Heart left ventricle (tissue), 16 donors: ENCODE data around the gene TMEM37. TPM values are rescaled to one million over a fixed set of nuclear protein-coding genes. Genes with fewer than 3 reads are reported as not detected.

Experiments
- ATAC-seq, 4 donors: fragments of 200-7000 bp; cut with Tn5 transposase; one replicate each; pipeline ENCODE4 v1.9.1; 2020 to 2022; ENCODE audit warnings: moderate library complexity in 4 of 4, mild to moderate bottlenecking in 3 of 4, moderate number of reproducible peaks in 1 of 4
- DNase-seq, 5 donors: peaks; one replicate each; pipeline ENCODE4 v3.0.0-alpha.2; 2020
- H3K27ac ChIP-seq, 12 donors: fragments of 200-600 bp; sonication (generic) in 4 of 12; one replicate each; pipeline versions ENCODE4 v1.5.0 to v1.8.0; 2016 to 2022; ENCODE audit warnings: mild to moderate bottlenecking in 2 of 12
- H3K27me3 ChIP-seq, 9 donors: fragments of 200-600 bp; sonication (generic) in 2 of 9; one replicate each; pipeline versions ENCODE4 v1.5.1 to v1.8.0; 2016 to 2022; ENCODE audit warnings: mild to moderate bottlenecking in 3 of 9
- H3K36me3 ChIP-seq, 9 donors: fragments of 200-600 bp; sonication (generic) in 2 of 9; one replicate each; pipeline versions ENCODE4 v1.5.0 to v1.8.0; 2018 to 2022; ENCODE audit warnings: mild to moderate bottlenecking in 2 of 9
- H3K4me1 ChIP-seq, 12 donors: fragments of 200-600 bp; sonication (generic) in 4 of 12; one replicate each; pipeline versions ENCODE4 v1.5.0 to v1.8.0; 2016 to 2022; ENCODE audit warnings: mild to moderate bottlenecking in 3 of 12
- H3K4me3 ChIP-seq, 12 donors: fragments of 200-600 bp; sonication (generic) in 4 of 12; one replicate each; pipeline versions ENCODE4 v1.5.0 to v1.8.0; 2017 to 2022; ENCODE audit warnings: mild to moderate bottlenecking in 9 of 12, moderate library complexity in 4 of 12
- H3K9me3 ChIP-seq, 12 donors: fragments of 200-600 bp; sonication (generic) in 4 of 12; one replicate each; pipeline versions ENCODE4 v1.5.0 to v1.8.0; 2016 to 2022; ENCODE audit warnings: mild to moderate bottlenecking in 1 of 12
- POLR2A ChIP-seq, 2 donors: fragments of 450-650 bp; IDR thresholded peaks; one replicate each; pipeline ENCODE4 v1.6.1; 2017; ENCODE audit warnings: antibody characterized with exemption in 2 of 2, mild to moderate bottlenecking in 2 of 2, moderate library complexity in 2 of 2
- WGBS, 4 donors: extraction: QIAGEN DNeasy Blood & Tissue Kit in 2 of 4; methylation state at CpG; one replicate each; pipeline versions ENCODE4 v1.1.5 to v1.1.7; 2013 to 2018; 5-methylcytosine and 5-hydroxymethylcytosine counted together
- intact Hi-C, 10 donors: fragments of 100-400 bp; cut with DNase I; formaldehyde crosslinking; loops; one replicate each; pipeline versions ENCODE4 v1.11.1 to v1.14.2; 2022
- polyA plus RNA-seq, 2 donors: library from polyadenylated mRNA; stranded (reverse); fragments of 200-250 nt; gene quantifications; one replicate each; pipeline ENCODE4 v1.2.3, GENCODE V29; 2013
- total RNA-seq, 9 donors: library from RNA; depleted of rRNA in 2 of 9; stranded (reverse); fragments of >200 nt in 2 of 9; fragmentation: NEBNext Ultra II Directional in 3 of 9; extraction: Animal tissue kit (Norgen Biotek cat#: 25700) in 3 of 9; gene quantifications; one replicate each; pipeline versions ENCODE4 v1.1.0 to v1.2.4, GENCODE V29; 2016 to 2023
- TF ChIP-seq, protein P1 (sequence below), 12 donors: fragments of 200-600 bp; sonication (generic) in 4 of 12; IDR thresholded peaks; one replicate each; pipeline versions ENCODE4 v1.5.0 to v1.8.0; 2018 to 2022; ENCODE audit warnings: antibody characterized with exemption in 12 of 12, mild to moderate bottlenecking in 5 of 12
- donor health status: ischemic (EF 13 %, LVEDD 7.1; RV severe dilation, severe dysfunction).
- donor health status: healthy with polysubstance abuse.
- donor health status: DM: no; HTN: yes; CAD: no.
- donor health status: DM: no; HTN: no; CAD: no.
- donor health status: ischemic (EF 25% LVEDD 6.9; RV normal size, moderate dysfunction).
- donor health status: ischemic (EF 25% LVEDD 5.7; RV mildly dilated, moderate dysfunction).
- donor health status: healthy.
- donor health status: DM: yes; HTN: yes; CAD: no.
- donor health status: ischemic (EF 35%, LVEDD 5.7; RV mildly dilated, moderate dysfunction).
- donor health status: nonischemic (EF 11% LVEDD 7.7; RV severe dilation, severe dysfunction).
- donor health status: DM: yes; HTN: yes; CAD: no.
- donor health status: PGD.
- donor health status: ischemic (EF 29% LVEDD 5.4; RV normal size, mild dysfunction).
- donor health status: nonischemic (EF 23%, LVEDD 6.1; RV moderate dilation, normal function).

TMEM37 gene
- total and polyA plus RNA-seq, 11 donors: 0.75 to 24.6 (median 1.6) TPM

GRCh38 chr2:119426396-119426675 lies 5.3 kb upstream of the TMEM37 start:
- peaks cover 0 to 5% (median 0%) of the 10 kb centered on the region in 9 donors for H3K27me3 ChIP-seq
- H3K4me1 ChIP-seq: peaks cover 0 to 46% (median 2%) of the 10 kb centered on the region in 12 donors
- H3K9me3 ChIP-seq: no peaks in the 10 kb centered on the region
- intact Hi-C loops: loop anchor here in 1 of 10 donors (5.0 kb wide), 1 partner anchor 36 kb away; no protein-coding TSS in a partner anchor
- no peaks in the 10 kb centered on the region for H3K36me3 ChIP-seq
- 56 to 65% (median 61%) methylated on average over 5 of the region's 5 CpGs for WGBS, 4 donors
- no peak overlapping the region for H3K4me3 ChIP-seq
- DNase-seq (no peak), ATAC-seq (no peak)
- H3K27ac ChIP-seq: no peak overlapping the region
- TF ChIP-seq, protein P1, sequence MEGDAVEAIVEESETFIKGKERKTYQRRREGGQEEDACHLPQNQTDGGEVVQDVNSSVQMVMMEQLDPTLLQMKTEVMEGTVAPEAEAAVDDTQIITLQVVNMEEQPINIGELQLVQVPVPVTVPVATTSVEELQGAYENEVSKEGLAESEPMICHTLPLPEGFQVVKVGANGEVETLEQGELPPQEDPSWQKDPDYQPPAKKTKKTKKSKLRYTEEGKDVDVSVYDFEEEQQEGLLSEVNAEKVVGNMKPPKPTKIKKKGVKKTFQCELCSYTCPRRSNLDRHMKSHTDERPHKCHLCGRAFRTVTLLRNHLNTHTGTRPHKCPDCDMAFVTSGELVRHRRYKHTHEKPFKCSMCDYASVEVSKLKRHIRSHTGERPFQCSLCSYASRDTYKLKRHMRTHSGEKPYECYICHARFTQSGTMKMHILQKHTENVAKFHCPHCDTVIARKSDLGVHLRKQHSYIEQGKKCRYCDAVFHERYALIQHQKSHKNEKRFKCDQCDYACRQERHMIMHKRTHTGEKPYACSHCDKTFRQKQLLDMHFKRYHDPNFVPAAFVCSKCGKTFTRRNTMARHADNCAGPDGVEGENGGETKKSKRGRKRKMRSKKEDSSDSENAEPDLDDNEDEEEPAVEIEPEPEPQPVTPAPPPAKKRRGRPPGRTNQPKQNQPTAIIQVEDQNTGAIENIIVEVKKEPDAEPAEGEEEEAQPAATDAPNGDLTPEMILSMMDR (IDR thresholded peaks at IDR 0.05): no peak
- TF ChIP-seq POLR2A (IDR thresholded peaks at IDR 0.05): no peak

DNA sequence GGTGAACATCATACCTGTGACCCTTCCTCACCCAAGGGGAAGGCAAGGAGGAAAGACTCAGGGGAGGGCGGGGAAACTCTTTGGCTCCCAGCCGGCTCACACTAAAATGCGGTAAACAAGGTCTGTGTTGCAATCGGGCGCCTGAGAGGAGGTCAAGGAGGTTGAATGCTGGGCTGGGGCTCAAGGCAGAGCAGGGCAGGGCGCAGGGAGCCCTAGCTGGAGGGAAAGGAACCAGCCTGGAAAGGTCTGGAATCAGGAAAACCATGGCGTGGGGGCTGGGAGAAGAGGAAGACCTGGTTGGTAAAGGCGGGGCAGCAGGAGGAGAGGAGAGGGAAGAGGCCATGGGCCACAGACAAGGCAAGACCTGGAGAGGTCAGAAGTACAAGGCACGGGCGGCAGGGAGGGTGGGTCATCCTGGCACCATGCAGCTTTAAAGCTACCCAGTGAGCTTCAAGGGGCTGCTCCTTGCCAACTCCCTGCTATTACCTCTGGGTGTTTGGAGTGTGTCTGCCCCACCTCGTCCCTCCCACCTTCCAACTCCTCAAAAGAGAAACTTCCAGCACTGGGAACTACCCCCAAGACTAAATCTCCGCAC lies 4.8 kb upstream of the TMEM37 start:
- Histone ChIP-seq H3K4me1 (peaks cover 0 to 50% (median 4%) of the 10 kb centered on the region in 12 donors), H3K36me3 (no peaks in the 10 kb centered on the region), H3K9me3 (no peaks in the 10 kb centered on the region), H3K4me3 (no peak overlapping the region), H3K27me3 (peaks cover 0 to 8% (median 0%) of the 10 kb centered on the region in 9 donors), H3K27ac (no peak overlapping the region)
- WGBS, 4 donors: 78 to 86% (median 81%) methylated on average over 12 of the region's 12 CpGs
- ATAC-seq (no peak), DNase-seq (no peak)
- intact Hi-C loops: loop anchor here in 1 of 10 donors (5.0 kb wide), 1 partner anchor 35 kb away; no protein-coding TSS in a partner anchor
- TF ChIP-seq POLR2A (IDR thresholded peaks at IDR 0.05): no peak
- TF ChIP-seq, protein P1 (IDR thresholded peaks at IDR 0.05): no peak

DNA sequence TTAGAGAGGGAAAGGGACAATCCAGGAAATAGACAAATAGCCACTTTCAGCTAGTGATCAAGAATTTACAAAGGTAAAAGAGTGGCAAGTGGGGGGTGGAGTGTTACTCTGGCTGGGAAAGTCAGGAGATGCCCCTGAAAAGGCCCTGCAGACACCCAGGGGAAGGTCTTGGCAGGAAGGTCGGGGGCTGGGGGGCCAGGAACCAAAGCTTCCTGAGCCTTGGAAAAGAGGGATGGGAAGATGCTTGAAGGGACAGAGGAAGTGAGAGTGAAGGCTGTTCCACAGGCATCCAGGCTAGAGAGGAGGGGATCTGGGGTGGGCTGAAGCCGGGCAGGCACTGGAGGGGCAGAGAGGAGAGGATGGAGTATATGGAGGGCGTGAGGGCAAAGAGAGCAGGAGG lies 3.9 kb upstream of the TMEM37 start:
- H3K27ac ChIP-seq: no peak overlapping the region
- no peak overlapping the region for H3K4me3 ChIP-seq
- no peak for TF ChIP-seq POLR2A (IDR thresholded peaks at IDR 0.05)
- TF ChIP-seq, protein P1 (IDR thresholded peaks at IDR 0.05): no peak
- 87 to 93% (median 90%) methylated on average over 3 of the region's 3 CpGs for WGBS, 4 donors
- DNase-seq (no peak), ATAC-seq (no peak)
- H3K27me3 ChIP-seq: peaks cover 0 to 16% (median 0%) of the 10 kb centered on the region in 9 donors
- intact Hi-C loops: loop anchor here in 1 of 10 donors (5.0 kb wide), 1 partner anchor 35 kb away; no protein-coding TSS in a partner anchor
- H3K9me3 ChIP-seq: no peaks in the 10 kb centered on the region
- H3K4me1 ChIP-seq: peaks cover 0 to 56% (median 10%) of the 10 kb centered on the region in 12 donors
- H3K36me3 ChIP-seq: no peaks in the 10 kb centered on the region

GRCh38 chr2:119428488-119429224 lies 3.0 kb upstream of the TMEM37 start:
- H3K9me3 ChIP-seq: no peaks in the 10 kb centered on the region
- peaks cover 0 to 23% (median 0%) of the 10 kb centered on the region in 9 donors for H3K27me3 ChIP-seq
- H3K36me3 ChIP-seq: no peaks in the 10 kb centered on the region
- H3K4me1 ChIP-seq: peaks cover 0 to 56% (median 11%) of the 10 kb centered on the region in 12 donors
- TF ChIP-seq, protein P1 (IDR thresholded peaks at IDR 0.05): no peak
- no peak for TF ChIP-seq POLR2A (IDR thresholded peaks at IDR 0.05)
- ATAC-seq (peak; percentile 9 to 36 (median 22)), DNase-seq (peak in 2 of 5 donors; percentile 44 to 56)
- H3K4me3 ChIP-seq: no peak overlapping the region
- peak overlapping the region in 3 of 12 donors; percentile 31 to 81 (median 46) for H3K27ac ChIP-seq
- intact Hi-C loops: loop anchor here in 1 of 10 donors (5.0 kb wide), 1 partner anchor 34 kb away; no protein-coding TSS in a partner anchor
- 81 to 90% (median 85%) methylated on average over 7 of the region's 7 CpGs for WGBS, 4 donors
